GM19452 (cell line): ENCODE measurements around the gene KRT73.

Experiments
- ATAC-seq: cut with Tn5 transposase; IDR thresholded peaks from one replicate; pipeline ENCODE4 v1.9.1; 2021; ENCODE audit not compliant: unreplicated experiment

Gene KRT73

GRCh38 chr12:52575948-52576347 lies 42.4 kb downstream of the KRT73 start:
- no peak for ATAC-seq

GRCh38 chr12:52575256-52575655 lies 43.1 kb downstream of the KRT73 start:
- ATAC-seq = no peak

- no peak for ATAC-seq
Measured at GRCh38 chr12:52573743-52574142, 44.6 kb downstream of the KRT73 start, which contains the start of gene KRT74. KRT74 (minus strand) TSS chr12:52573843; CDS start chr12:52573777, 66 bp downstream.

- no peak for ATAC-seq
Measured at GRCh38 chr12:52573306-52573705, 45.1 kb downstream of the KRT73 start.

- ATAC-seq = no peak
Measured at GRCh38 chr12:52570511-52570910, 47.8 kb downstream of the KRT73 start.

- no peak for ATAC-seq
Measured at GRCh38 chr12:52568111-52568510, 50.2 kb downstream of the KRT73 start.

- no peak for ATAC-seq
Measured at GRCh38 chr12:52566847-52567291, 51.5 kb downstream of the KRT73 start.

- no peak for ATAC-seq
Measured at GRCh38 chr12:52564582-52564981, 53.8 kb downstream of the KRT73 start.

- ATAC-seq = no peak
Measured at GRCh38 chr12:52561880-52562449, 56.4 kb downstream of the KRT73 start.

- no peak for ATAC-seq
Measured at GRCh38 chr12:52559979-52560378, 58.4 kb downstream of the KRT73 start.

GRCh38 chr12:52558781-52559445 lies 59.4 kb downstream of the KRT73 start:
- no peak for ATAC-seq
